Skeletal muscle tissue (tissue), 4 donors: Measurements from ENCODE around the gene SKIC2. TPM values are rescaled to one million over a fixed set of nuclear protein-coding genes. Genes with fewer than 3 reads are reported as not detected.
"Not testable (repeated sequence)": the region's sequence is repeated elsewhere in the genome, so short reads cannot be mapped to it uniquely, and the experiment has no call there.

Experiments
- H3K27ac ChIP-seq: one replicate; pipeline ENCODE4 v1.7.0; 2013; ENCODE audit warnings: mild to moderate bottlenecking, low read depth, low read length, inconsistent platforms
- H3K27me3 ChIP-seq, 3 donors: one replicate each; pipeline ENCODE4 v1.7.0; 2013; ENCODE audit warnings: low read length in 3 of 3; ENCODE audit not compliant: control insufficient read depth in 3 of 3, insufficient read depth in 3 of 3
- H3K36me3 ChIP-seq, 3 donors: one replicate each; pipeline ENCODE4 v1.7.0; 2013; ENCODE audit warnings: low read length in 3 of 3; ENCODE audit not compliant: control insufficient read depth in 3 of 3, insufficient read depth in 3 of 3
- H3K4me1 ChIP-seq, 3 donors: one replicate each; pipeline ENCODE4 v1.7.0; 2013; ENCODE audit warnings: low read length in 3 of 3, mild to moderate bottlenecking in 3 of 3; ENCODE audit not compliant: control insufficient read depth in 3 of 3, insufficient read depth in 3 of 3
- H3K4me3 ChIP-seq, 3 donors: one replicate each; pipeline ENCODE4 v1.7.0; 2013; ENCODE audit warnings: low read length in 3 of 3
- H3K9ac ChIP-seq, 3 donors: one replicate each; pipeline ENCODE4 v1.7.0; 2013; ENCODE audit warnings: low read length in 3 of 3, mild to moderate bottlenecking in 3 of 3, moderate library complexity in 2 of 3, low read depth in 1 of 3
- H3K9me3 ChIP-seq, 3 donors: one replicate each; pipeline ENCODE4 v1.7.0; 2013; ENCODE audit warnings: low read length in 3 of 3; ENCODE audit not compliant: control insufficient read depth in 3 of 3
- total RNA-seq: library from RNA; depleted of rRNA; stranded (reverse); fragments of >200 nt; gene quantifications from one replicate; pipeline ENCODE4 v1.2.3, GENCODE V29; 2014
- donor health status: Osteomylitis.

Gene SKIC2
- total RNA-seq, 1 donor from 2014 or later = 25.1 TPM

- Histone ChIP-seq H3K4me3 (peak within 1 kb of the TSS in 2 of 3 donors; percentile 43 to 52), H3K27ac (no peak within 1 kb of the TSS), H3K4me1 (no peaks in the 10 kb centered on the region), H3K9ac (peak within 1 kb of the TSS in 2 of 3 donors; percentile 32 to 45), H3K9me3 (no peaks in the 10 kb centered on the region), H3K27me3 (peaks cover 0 to 10% (median 3%) of the 10 kb centered on the region in 3 donors), H3K36me3 (no peaks in the 10 kb centered on the region)
These were observed 31.6 kb upstream of the SKIC2 start, which contains the start of gene C2 for GRCh38 chr6:31927242-31927862. Gene C2 (plus strand): TSS chr6:31927717. CDS start chr6:31927753, 36 bp downstream.

GRCh38 chr6:31927863-31928671, 30.9 kb upstream of the SKIC2 start:
- H3K27ac ChIP-seq = no peak overlapping the region
- peaks cover 0 to 10% (median 3%) of the 10 kb centered on the region in 3 donors for H3K27me3 ChIP-seq
- no peaks in the 10 kb centered on the region for H3K4me1 ChIP-seq
- H3K4me3 ChIP-seq = peak overlapping the region in 2 of 3 donors; percentile 43 to 52
- H3K36me3 ChIP-seq = no peaks in the 10 kb centered on the region
- H3K9ac ChIP-seq = peak overlapping the region in 2 of 3 donors; percentile 32 to 45
- no peaks in the 10 kb centered on the region for H3K9me3 ChIP-seq

GRCh38 chr6:31928672-31928939, 30.4 kb upstream of the SKIC2 start:
- H3K27ac ChIP-seq = no peak overlapping the region
- H3K4me3 ChIP-seq = peak overlapping the region in 1 of 3 donors; percentile 14
- H3K36me3 ChIP-seq = no peaks in the 10 kb centered on the region
- no peaks in the 10 kb centered on the region for H3K9me3 ChIP-seq
- H3K9ac ChIP-seq = no peak overlapping the region
- H3K4me1 ChIP-seq = no peaks in the 10 kb centered on the region
- H3K27me3 ChIP-seq = peaks cover 0 to 10% (median 3%) of the 10 kb centered on the region in 3 donors

GRCh38 chr6:31930962-31931361, 28.0 kb upstream of the SKIC2 start:
- Histone ChIP-seq H3K9ac (no peak overlapping the region), H3K36me3 (no peaks in the 10 kb centered on the region), H3K27ac (no peak overlapping the region), H3K4me1 (no peaks in the 10 kb centered on the region), H3K27me3 (peaks cover 0 to 10% (median 3%) of the 10 kb centered on the region in 3 donors), H3K9me3 (no peaks in the 10 kb centered on the region), H3K4me3 (no peak overlapping the region)

- H3K27me3 ChIP-seq, H3K4me1 ChIP-seq, H3K9ac ChIP-seq, H3K9me3 ChIP-seq, H3K36me3 ChIP-seq, H3K27ac ChIP-seq, H3K4me3 ChIP-seq: not testable (repeated sequence)
These were observed 26.8 kb upstream of the SKIC2 start for GRCh38 chr6:31932137-31932536.

GRCh38 chr6:31933537-31933936, 25.4 kb upstream of the SKIC2 start:
- no peak overlapping the region for H3K9ac ChIP-seq
- no peaks in the 10 kb centered on the region for H3K36me3 ChIP-seq
- no peak overlapping the region for H3K27ac ChIP-seq
- peaks cover 0 to 6% (median 0%) of the 10 kb centered on the region in 3 donors for H3K27me3 ChIP-seq
- no peaks in the 10 kb centered on the region for H3K4me1 ChIP-seq
- no peak overlapping the region for H3K4me3 ChIP-seq
- no peaks in the 10 kb centered on the region for H3K9me3 ChIP-seq

- no peaks in the 10 kb centered on the region for H3K4me1 ChIP-seq
- H3K27ac ChIP-seq = no peak overlapping the region
- peaks cover 0 to 4% (median 0%) of the 10 kb centered on the region in 3 donors for H3K27me3 ChIP-seq
- no peaks in the 10 kb centered on the region for H3K36me3 ChIP-seq
- no peaks in the 10 kb centered on the region for H3K9me3 ChIP-seq
- no peak overlapping the region for H3K9ac ChIP-seq
- no peak overlapping the region for H3K4me3 ChIP-seq
These were observed 24.0 kb upstream of the SKIC2 start for GRCh38 chr6:31935021-31935420.

DNA sequence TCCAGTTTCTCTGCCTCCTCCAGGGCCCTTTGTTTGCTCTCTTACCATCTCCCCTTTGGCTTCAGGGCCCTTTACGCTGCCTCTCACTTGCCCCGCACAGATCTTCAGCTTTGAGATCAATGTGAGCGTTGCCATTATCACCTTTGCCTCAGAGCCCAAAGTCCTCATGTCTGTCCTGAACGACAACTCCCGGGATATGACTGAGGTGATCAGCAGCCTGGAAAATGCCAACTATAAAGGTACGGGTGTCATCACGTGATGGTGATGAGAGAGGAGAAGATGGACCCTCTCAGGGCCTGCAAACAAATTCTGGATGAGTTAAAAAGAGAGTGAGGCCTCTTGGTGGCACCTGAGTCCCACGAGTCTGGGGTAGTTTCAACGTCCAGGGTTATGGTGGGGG, 23.2 kb upstream of the SKIC2 start:
- Histone ChIP-seq H3K9me3 (no peaks in the 10 kb centered on the region), H3K9ac (no peak overlapping the region), H3K27me3 (no peaks in the 10 kb centered on the region), H3K36me3 (no peaks in the 10 kb centered on the region), H3K4me1 (no peaks in the 10 kb centered on the region), H3K27ac (no peak overlapping the region), H3K4me3 (no peak overlapping the region)

DNA sequence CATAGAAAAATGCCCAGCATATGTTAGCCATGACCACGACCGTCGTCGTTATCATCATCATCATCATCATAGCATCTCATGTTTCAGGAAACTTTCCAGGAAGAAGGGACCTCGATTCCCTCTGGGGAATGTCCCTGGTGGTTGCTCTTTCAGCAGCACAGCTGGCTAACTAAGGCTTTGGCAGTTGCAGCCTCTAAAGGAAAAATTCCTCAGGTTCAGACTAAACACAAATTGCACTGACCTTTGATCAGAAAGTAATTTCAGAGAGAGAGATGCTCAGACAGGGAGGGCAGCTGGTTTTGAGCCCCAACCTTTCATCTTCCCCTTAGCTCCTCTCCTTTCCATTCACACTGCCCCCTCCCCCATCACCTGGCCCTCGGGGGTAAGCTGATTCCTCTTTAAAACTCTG, 18.7 kb upstream of the SKIC2 start:
- H3K9ac ChIP-seq = no peak overlapping the region
- no peak overlapping the region for H3K4me3 ChIP-seq
- no peak overlapping the region for H3K27ac ChIP-seq
- H3K36me3 ChIP-seq = no peaks in the 10 kb centered on the region
- no peaks in the 10 kb centered on the region for H3K9me3 ChIP-seq
- H3K27me3 ChIP-seq = peaks cover 11 to 18% (median 18%) of the 10 kb centered on the region in 3 donors
- H3K4me1 ChIP-seq = peaks cover 2 to 7% (median 4%) of the 10 kb centered on the region in 3 donors

- Histone ChIP-seq H3K36me3 (no peaks in the 10 kb centered on the region), H3K4me3 (no peak overlapping the region), H3K4me1 (peaks cover 15 to 21% (median 15%) of the 10 kb centered on the region in 3 donors), H3K27ac (no peak overlapping the region), H3K9ac (no peak overlapping the region), H3K27me3 (peaks cover 12 to 32% (median 21%) of the 10 kb centered on the region in 3 donors), H3K9me3 (no peaks in the 10 kb centered on the region)
These were observed 15.2 kb upstream of the SKIC2 start for GRCh38 chr6:31943742-31944141.
